HUES64 (cell line): ENCODE results near the gene WDR41.

Source experiments
- H3K27ac ChIP-seq: 2 replicates; pipeline ENCODE4 v1.7.0; 2013; ENCODE audit warnings: low read depth, low read length, inconsistent platforms
- H3K27me3 ChIP-seq: 2 replicates; pipeline ENCODE4 v1.6.1; 2013; ENCODE audit warnings: mild to moderate bottlenecking, low read length; ENCODE audit not compliant: insufficient read depth
- H3K36me3 ChIP-seq: 2 replicates; pipeline ENCODE4 v1.6.1; 2013; ENCODE audit warnings: mild to moderate bottlenecking, low read length; ENCODE audit not compliant: insufficient read depth
- H3K4me1 ChIP-seq: 2 replicates; pipeline ENCODE4 v1.6.1; 2013; ENCODE audit warnings: mild to moderate bottlenecking, low read length, moderate library complexity; ENCODE audit not compliant: insufficient read depth
- H3K4me3 ChIP-seq: 2 replicates; pipeline ENCODE4 v1.5.1; 2013; ENCODE audit warnings: mild to moderate bottlenecking, low read length, moderate library complexity
- H3K9ac ChIP-seq: 2 replicates; pipeline ENCODE4 v1.6.1; 2013; ENCODE audit warnings: mild to moderate bottlenecking, low read depth, low read length
- H3K9me3 ChIP-seq: 2 replicates; pipeline ENCODE4 v1.6.1; 2013; ENCODE audit warnings: low read depth, low read length; ENCODE audit not compliant: insufficient read depth
- WGBS: fragments of 150-250, 120-280 bp; methylation state at CpG from one replicate; pipeline ENCODE4 v1.1.7; 2013; ENCODE audit warnings: missing lambda C conversion rate; 5-methylcytosine and 5-hydroxymethylcytosine counted together

The WDR41 gene

GRCh38 chr5:77424921-77425320 is 67.2 kb downstream of the WDR41 start:
- Histone ChIP-seq H3K27ac (no peak overlapping the region), H3K27me3 (no peaks in the 10 kb centered on the region), H3K9me3 (0 out of 2 replicates have a peak, but pooled peaks cover 2% of the 10 kb centered on the region), H3K4me3 (no peak overlapping the region), H3K4me1 (no peaks in the 10 kb centered on the region), H3K9ac (no peak overlapping the region), H3K36me3 (peaks cover 8% of the 10 kb centered on the region)
- WGBS, result 90% methylated on average over 2 of the region's 2 CpGs

GRCh38 chr5:77423022-77423750 is 68.9 kb downstream of the WDR41 start:
- 93% methylated on average over 2 of the region's 2 CpGs for WGBS
- H3K9ac ChIP-seq, result no peak overlapping the region
- no peaks in the 10 kb centered on the region for H3K27me3 ChIP-seq
- no peaks in the 10 kb centered on the region for H3K4me1 ChIP-seq
- H3K4me3 ChIP-seq, result no peak overlapping the region
- H3K36me3 ChIP-seq, result peaks cover 8% of the 10 kb centered on the region
- H3K27ac ChIP-seq, result no peak overlapping the region
- H3K9me3 ChIP-seq, result 0 out of 2 replicates have a peak, but pooled peaks cover 2% of the 10 kb centered on the region

- no peak overlapping the region for H3K9ac ChIP-seq
- H3K4me1 ChIP-seq, result no peaks in the 10 kb centered on the region
- no peak overlapping the region for H3K4me3 ChIP-seq
- no peak overlapping the region for H3K27ac ChIP-seq
- peaks cover 5% of the 10 kb centered on the region for H3K36me3 ChIP-seq
- no peaks in the 10 kb centered on the region for H3K27me3 ChIP-seq
- WGBS, result 92% methylated on average over 3 of the region's 3 CpGs
- H3K9me3 ChIP-seq, result 0 out of 2 replicates have a peak, but pooled peaks cover 2% of the 10 kb centered on the region
Observed at GRCh38 chr5:77420940-77421339, 71.2 kb downstream of the WDR41 start.

- no peaks in the 10 kb centered on the region for H3K27me3 ChIP-seq
- H3K9ac ChIP-seq, result no peak overlapping the region
- H3K4me1 ChIP-seq, result no peaks in the 10 kb centered on the region
- H3K4me3 ChIP-seq, result no peak overlapping the region
- 95% methylated on average over 8 of the region's 8 CpGs for WGBS
- no peaks in the 10 kb centered on the region for H3K36me3 ChIP-seq
- 0 out of 2 replicates have a peak, but pooled peaks cover 2% of the 10 kb centered on the region for H3K9me3 ChIP-seq
- no peak overlapping the region for H3K27ac ChIP-seq
Observed at GRCh38 chr5:77419644-77420582, 72.2 kb downstream of the WDR41 start.

GRCh38 chr5:77418601-77419581 is 73.2 kb downstream of the WDR41 start:
- H3K27ac ChIP-seq, result no peak overlapping the region
- 93% methylated on average over 12 of the region's 13 CpGs for WGBS
- H3K4me3 ChIP-seq, result no peak overlapping the region

GRCh38 chr5:77418162-77418561 is 74.0 kb downstream of the WDR41 start:
- H3K36me3 ChIP-seq, result no peaks in the 10 kb centered on the region
- 94% methylated on average over 5 of the region's 5 CpGs for WGBS
- H3K4me3 ChIP-seq, result no peak overlapping the region
- H3K4me1 ChIP-seq, result no peaks in the 10 kb centered on the region
- H3K9ac ChIP-seq, result no peak overlapping the region
- H3K27ac ChIP-seq, result no peak overlapping the region
- no peaks in the 10 kb centered on the region for H3K27me3 ChIP-seq
- H3K9me3 ChIP-seq, result 0 out of 2 replicates have a peak, but pooled peaks cover 2% of the 10 kb centered on the region

More at GRCh38 chr5:77418601-77419581, 73.2 kb downstream of the WDR41 start:
- no peaks in the 10 kb centered on the region for H3K4me1 ChIP-seq
- no peaks in the 10 kb centered on the region for H3K36me3 ChIP-seq
- H3K9me3 ChIP-seq, result 0 out of 2 replicates have a peak, but pooled peaks cover 2% of the 10 kb centered on the region
- H3K27me3 ChIP-seq, result no peaks in the 10 kb centered on the region
- H3K9ac ChIP-seq, result no peak overlapping the region

GRCh38 chr5:77413049-77413448 is 79.1 kb downstream of the WDR41 start:
- Histone ChIP-seq H3K27ac (no peak overlapping the region), H3K4me1 (no peaks in the 10 kb centered on the region), H3K9me3 (no peaks in the 10 kb centered on the region), H3K36me3 (no peaks in the 10 kb centered on the region), H3K27me3 (no peaks in the 10 kb centered on the region), H3K9ac (no peak overlapping the region), H3K4me3 (no peak overlapping the region)
- 100% methylated on average over 5 of the region's 7 CpGs for WGBS

GRCh38 chr5:77409870-77410621 is 82.1 kb downstream of the WDR41 start:
- H3K4me1 ChIP-seq, result no peaks in the 10 kb centered on the region
- no peak overlapping the region for H3K9ac ChIP-seq
- no peak overlapping the region for H3K4me3 ChIP-seq
- H3K27me3 ChIP-seq, result no peaks in the 10 kb centered on the region
- H3K27ac ChIP-seq, result no peak overlapping the region
- H3K9me3 ChIP-seq, result no peaks in the 10 kb centered on the region
- H3K36me3 ChIP-seq, result no peaks in the 10 kb centered on the region
- WGBS, result 93% methylated on average over 10 of the region's 10 CpGs

- Histone ChIP-seq H3K9ac (no peak overlapping the region), H3K27me3 (no peaks in the 10 kb centered on the region)
Observed at GRCh38 chr5:77407152-77407551, 85.0 kb downstream of the WDR41 start.

GRCh38 chr5:77402796-77403195 is 89.3 kb downstream of the WDR41 start:
- H3K9ac ChIP-seq, result no peak overlapping the region
- no peaks in the 10 kb centered on the region for H3K4me1 ChIP-seq
- no peak overlapping the region for H3K27ac ChIP-seq
- no peak overlapping the region for H3K4me3 ChIP-seq
- WGBS, result 93% methylated on average over 6 of the region's 6 CpGs
- no peaks in the 10 kb centered on the region for H3K9me3 ChIP-seq
- H3K27me3 ChIP-seq, result no peaks in the 10 kb centered on the region
- no peaks in the 10 kb centered on the region for H3K36me3 ChIP-seq

More at GRCh38 chr5:77407152-77407551, 85.0 kb downstream of the WDR41 start:
- no peaks in the 10 kb centered on the region for H3K9me3 ChIP-seq
- H3K36me3 ChIP-seq, result no peaks in the 10 kb centered on the region
- H3K4me1 ChIP-seq, result no peaks in the 10 kb centered on the region
- 95% methylated on average over 10 of the region's 10 CpGs for WGBS
- H3K27ac ChIP-seq, result no peak overlapping the region
- H3K4me3 ChIP-seq, result no peak overlapping the region
